GM23338 (cell line): ENCODE measurements around the gene MVB12B. TPM values are rescaled to one million over a fixed set of nuclear protein-coding genes. Genes with fewer than 3 reads are reported as not detected.

Source experiments
- ATAC-seq: fragments of 200-7000 bp; cut with Tn5 transposase; 3 replicates; pipeline ENCODE4 v1.9.1; 2020
- DNase-seq: peaks from one replicate; pipeline ENCODE4 v3.0.0-alpha.2; 2015; ENCODE audit warnings: low spot score
- H2AFZ ChIP-seq: fragments of 200-600 bp; sonication (generic); 2 replicates; pipeline ENCODE4 v1.8.0; 2016; ENCODE audit warnings: antibody characterized with exemption, mild to moderate bottlenecking, moderate library complexity
- H3F3A ChIP-seq: fragments of 200-600 bp; sonication (generic); replicated peaks from 2 replicates; pipeline ENCODE4 v1.8.0; 2017; ENCODE audit warnings: antibody characterized with exemption, mixed run types, low read depth
- H3K27ac ChIP-seq: fragments of 200-600 bp; sonication (generic); 2 replicates; pipeline ENCODE4 v1.6.1; 2016; ENCODE audit warnings: low read depth
- H3K27me3 ChIP-seq: fragments of 200-600 bp; sonication (generic); 2 replicates; pipeline ENCODE4 v1.8.0; 2016; ENCODE audit warnings: mild to moderate bottlenecking, mixed run types, moderate library complexity; ENCODE audit not compliant: insufficient read depth
- H3K36me3 ChIP-seq: fragments of 200-600 bp; sonication (generic); 2 replicates; pipeline ENCODE4 v1.8.0; 2016; ENCODE audit warnings: mild to moderate bottlenecking; ENCODE audit not compliant: insufficient read depth
- H3K4me1 ChIP-seq: fragments of 200-600 bp; sonication (generic); 2 replicates; pipeline ENCODE4 v1.8.0; 2016; ENCODE audit warnings: mild to moderate bottlenecking, moderate library complexity; ENCODE audit not compliant: insufficient read depth
- H3K4me2 ChIP-seq: fragments of 200-600 bp; sonication (generic); 2 replicates; pipeline ENCODE4 v1.7.1; 2017; ENCODE audit warnings: mixed run types
- H3K4me3 ChIP-seq: fragments of 200-600 bp; sonication (generic); 2 replicates; pipeline ENCODE4 v1.6.1; 2016; ENCODE audit warnings: mixed run types
- H3K79me2 ChIP-seq: fragments of 200-600 bp; sonication (generic); replicated peaks from 2 replicates; pipeline ENCODE4 v1.8.0; 2017; ENCODE audit warnings: mild to moderate bottlenecking; ENCODE audit not compliant: insufficient read depth
- H3K9me2 ChIP-seq: fragments of 200-600 bp; sonication (generic); 2 replicates; pipeline ENCODE4 v1.8.0; 2017; ENCODE audit not compliant: insufficient read depth
- H4K20me1 ChIP-seq: fragments of 200-600 bp; sonication (generic); replicated peaks from 2 replicates; pipeline ENCODE4 v1.8.0; 2017; ENCODE audit warnings: mild to moderate bottlenecking; ENCODE audit not compliant: insufficient read depth
- H3K27ac Mint-ChIP-seq: 2 replicates; pipeline ENCODE4 v1.8.0; 2020; ENCODE audit warnings: inconsistent platforms, mild to moderate bottlenecking, moderate library complexity, mixed read lengths
- H3K27me3 Mint-ChIP-seq: 3 replicates; pipeline ENCODE4 v1.8.0; 2022; ENCODE audit warnings: low read depth, mild to moderate bottlenecking, moderate library complexity, mixed read lengths, inconsistent platforms; ENCODE audit not compliant: insufficient read depth, poor library complexity
- H3K36me3 Mint-ChIP-seq: 3 replicates; pipeline ENCODE4 v1.8.0; 2021; ENCODE audit warnings: low read depth, mild to moderate bottlenecking, inconsistent platforms, moderate library complexity, mixed read lengths
- H3K4me1 Mint-ChIP-seq: 3 replicates; pipeline ENCODE4 v1.8.0; 2020; ENCODE audit warnings: mild to moderate bottlenecking, inconsistent platforms, mixed read lengths
- H3K4me3 Mint-ChIP-seq: 3 replicates; pipeline ENCODE4 v1.8.0; 2021; ENCODE audit warnings: moderate library complexity, mild to moderate bottlenecking, inconsistent platforms, mixed read lengths
- H3K9me3 Mint-ChIP-seq: 3 replicates; pipeline ENCODE4 v1.8.0; 2020; ENCODE audit warnings: moderate library complexity, mild to moderate bottlenecking, inconsistent platforms, mixed read lengths
- EZH2phosphoT487 ChIP-seq: fragments of 200-600 bp; sonication (generic); IDR thresholded peaks from one replicate; pipeline ENCODE4 v1.8.1; 2018; ENCODE audit warnings: antibody characterized with exemption; ENCODE audit not compliant: unreplicated experiment
- NANOG ChIP-seq: IDR thresholded peaks from 2 replicates; pipeline ENCODE4 v1.6.1; 2016; ENCODE audit warnings: antibody characterized with exemption, borderline replicate concordance
- ZNF114 ChIP-seq: fragments of 250-450 bp; sonication (Bioruptor Pico); IDR thresholded peaks from 2 replicates; pipeline ENCODE4 v1.5.0; 2020; ENCODE audit warnings: mild to moderate bottlenecking, moderate library complexity
- ZNF331 ChIP-seq: fragments of 250-450 bp; sonication (Bioruptor Pico); IDR thresholded peaks from 2 replicates; pipeline ENCODE4 v1.5.0; 2020; ENCODE audit warnings: low read depth, mild to moderate bottlenecking, moderate library complexity
- polyA plus RNA-seq: library from polyadenylated mRNA; unstranded; fragments of >200 nt; fragmentation: Nextera tagmentation; extraction: Ambion mirVana; gene quantifications from 2 replicates; pipeline ENCODE4 v1.2.1, GENCODE V29; 2016
- total RNA-seq: library from RNA; depleted of rRNA; stranded (reverse); fragments of >200 nt; shearing (Covaris generic); gene quantifications from 2 replicates; pipeline ENCODE4 v1.2.3, GENCODE V29; 2014
- TF ChIP-seq, protein P1 (sequence below), 2 experiments: fragments of 200-600 bp in 1 of 2; sonication (generic) in 1 of 2; conservative IDR thresholded peaks; 2 replicates each; pipeline versions ENCODE4 v1.5.1 to v1.6.1; 2016 to 2017; ENCODE audit warnings: antibody characterized with exemption in 2 of 2, low read depth in 2 of 2, mild to moderate bottlenecking in 2 of 2, moderate library complexity in 1 of 2
- TF ChIP-seq, protein P2 (sequence below): IDR thresholded peaks from one replicate; pipeline ENCODE4 v1.6.1; 2018; ENCODE audit warnings: antibody characterized with exemption; ENCODE audit not compliant: unreplicated experiment
- TF ChIP-seq, protein P3 (sequence below): IDR thresholded peaks from 2 replicates; pipeline ENCODE4 v1.6.1; 2016; ENCODE audit warnings: antibody characterized with exemption

The MVB12B gene
- total and polyA plus RNA-seq, 2 experiments from 2014 or later, result 1.9 to 6.6 TPM

DNA sequence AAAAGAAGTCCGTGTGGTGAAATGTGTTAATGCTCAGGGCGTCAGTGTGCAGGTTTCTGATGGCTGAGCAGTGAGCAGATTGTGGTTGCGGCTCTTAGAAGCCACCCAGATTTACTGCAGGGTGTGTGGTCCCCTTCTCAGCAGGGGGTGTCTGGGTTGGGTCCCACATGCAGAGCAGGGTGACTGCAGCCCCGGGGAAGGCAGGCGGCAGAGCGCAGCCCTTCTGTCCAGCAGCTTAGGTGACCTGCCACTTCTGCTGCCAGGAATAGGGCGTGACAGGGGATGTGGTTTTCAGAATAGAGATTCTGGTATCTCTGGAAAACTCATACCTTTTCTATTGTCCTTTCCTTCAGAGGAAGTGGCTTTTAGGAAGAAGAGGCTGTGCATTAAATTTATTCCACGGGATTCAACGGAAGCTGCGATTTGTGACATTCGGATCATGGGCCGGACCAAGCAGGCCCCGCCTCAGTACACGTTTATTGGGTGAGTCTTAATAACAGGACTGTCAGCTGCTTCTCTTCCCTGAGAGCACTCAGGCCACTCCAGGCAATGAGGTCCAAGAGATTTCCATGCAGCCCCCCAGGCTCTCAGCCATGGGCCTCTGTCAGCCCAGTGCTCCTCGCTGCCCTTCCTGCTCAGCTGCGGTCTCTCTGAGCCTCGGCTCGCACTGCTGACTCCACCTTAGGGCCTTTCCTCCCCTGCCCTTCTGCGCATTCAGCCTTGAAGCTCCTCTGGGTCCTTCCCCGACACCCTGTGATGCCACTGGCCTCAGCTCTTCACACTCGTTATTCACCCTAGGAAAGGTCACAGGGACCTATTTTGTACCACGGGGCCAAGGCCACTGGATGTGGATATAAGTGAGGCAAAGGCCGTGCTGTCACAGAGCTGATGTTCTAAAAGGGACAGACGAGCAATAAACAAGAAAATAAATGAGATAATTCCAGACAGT is 65.4 kb downstream of the MVB12B start:
- H2AFZ ChIP-seq, result no peak overlapping the region
- DNase-seq, result no peak
- no peak overlapping the region for H3K4me3 ChIP-seq
- Mint-ChIP-seq H3K4me1 (peaks cover 24% of the 10 kb centered on the region), H3K9me3 (no peaks in the 10 kb centered on the region), H3K36me3 (peaks cover 4% of the 10 kb centered on the region; the same call in 1 of the 3 replicates), H3K4me3 (no peak overlapping the region), H3K27me3 (peaks cover 3% of the 10 kb centered on the region), H3K27ac (peak overlapping the region; percentile 28; the same call in 1 of the 2 replicates)
- H3K9me2 ChIP-seq, result no peaks in the 10 kb centered on the region
- no peak overlapping the region for H3K4me2 ChIP-seq
- ATAC-seq, result no peak
- H3K4me1 ChIP-seq, result peaks cover 10% of the 10 kb centered on the region
- H3F3A ChIP-seq, result no peaks in the 10 kb centered on the region
- no peak overlapping the region for H3K27ac ChIP-seq
- TF ChIP-seq, protein P1, sequence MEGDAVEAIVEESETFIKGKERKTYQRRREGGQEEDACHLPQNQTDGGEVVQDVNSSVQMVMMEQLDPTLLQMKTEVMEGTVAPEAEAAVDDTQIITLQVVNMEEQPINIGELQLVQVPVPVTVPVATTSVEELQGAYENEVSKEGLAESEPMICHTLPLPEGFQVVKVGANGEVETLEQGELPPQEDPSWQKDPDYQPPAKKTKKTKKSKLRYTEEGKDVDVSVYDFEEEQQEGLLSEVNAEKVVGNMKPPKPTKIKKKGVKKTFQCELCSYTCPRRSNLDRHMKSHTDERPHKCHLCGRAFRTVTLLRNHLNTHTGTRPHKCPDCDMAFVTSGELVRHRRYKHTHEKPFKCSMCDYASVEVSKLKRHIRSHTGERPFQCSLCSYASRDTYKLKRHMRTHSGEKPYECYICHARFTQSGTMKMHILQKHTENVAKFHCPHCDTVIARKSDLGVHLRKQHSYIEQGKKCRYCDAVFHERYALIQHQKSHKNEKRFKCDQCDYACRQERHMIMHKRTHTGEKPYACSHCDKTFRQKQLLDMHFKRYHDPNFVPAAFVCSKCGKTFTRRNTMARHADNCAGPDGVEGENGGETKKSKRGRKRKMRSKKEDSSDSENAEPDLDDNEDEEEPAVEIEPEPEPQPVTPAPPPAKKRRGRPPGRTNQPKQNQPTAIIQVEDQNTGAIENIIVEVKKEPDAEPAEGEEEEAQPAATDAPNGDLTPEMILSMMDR (conservative IDR thresholded peaks at IDR 0.05; ENCODE audit: low read depth in 2 of 2), result no peak
- TF ChIP-seq ZNF114 (CRISPR knock-in tag), result no peak
- no peak for TF ChIP-seq ZNF331 (CRISPR knock-in tag)
- TF ChIP-seq EZH2phosphoT487, result no peak
- TF ChIP-seq, protein P2, sequence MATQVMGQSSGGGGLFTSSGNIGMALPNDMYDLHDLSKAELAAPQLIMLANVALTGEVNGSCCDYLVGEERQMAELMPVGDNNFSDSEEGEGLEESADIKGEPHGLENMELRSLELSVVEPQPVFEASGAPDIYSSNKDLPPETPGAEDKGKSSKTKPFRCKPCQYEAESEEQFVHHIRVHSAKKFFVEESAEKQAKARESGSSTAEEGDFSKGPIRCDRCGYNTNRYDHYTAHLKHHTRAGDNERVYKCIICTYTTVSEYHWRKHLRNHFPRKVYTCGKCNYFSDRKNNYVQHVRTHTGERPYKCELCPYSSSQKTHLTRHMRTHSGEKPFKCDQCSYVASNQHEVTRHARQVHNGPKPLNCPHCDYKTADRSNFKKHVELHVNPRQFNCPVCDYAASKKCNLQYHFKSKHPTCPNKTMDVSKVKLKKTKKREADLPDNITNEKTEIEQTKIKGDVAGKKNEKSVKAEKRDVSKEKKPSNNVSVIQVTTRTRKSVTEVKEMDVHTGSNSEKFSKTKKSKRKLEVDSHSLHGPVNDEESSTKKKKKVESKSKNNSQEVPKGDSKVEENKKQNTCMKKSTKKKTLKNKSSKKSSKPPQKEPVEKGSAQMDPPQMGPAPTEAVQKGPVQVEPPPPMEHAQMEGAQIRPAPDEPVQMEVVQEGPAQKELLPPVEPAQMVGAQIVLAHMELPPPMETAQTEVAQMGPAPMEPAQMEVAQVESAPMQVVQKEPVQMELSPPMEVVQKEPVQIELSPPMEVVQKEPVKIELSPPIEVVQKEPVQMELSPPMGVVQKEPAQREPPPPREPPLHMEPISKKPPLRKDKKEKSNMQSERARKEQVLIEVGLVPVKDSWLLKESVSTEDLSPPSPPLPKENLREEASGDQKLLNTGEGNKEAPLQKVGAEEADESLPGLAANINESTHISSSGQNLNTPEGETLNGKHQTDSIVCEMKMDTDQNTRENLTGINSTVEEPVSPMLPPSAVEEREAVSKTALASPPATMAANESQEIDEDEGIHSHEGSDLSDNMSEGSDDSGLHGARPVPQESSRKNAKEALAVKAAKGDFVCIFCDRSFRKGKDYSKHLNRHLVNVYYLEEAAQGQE, result no peak
- no peak for TF ChIP-seq NANOG
- TF ChIP-seq, protein P3, sequence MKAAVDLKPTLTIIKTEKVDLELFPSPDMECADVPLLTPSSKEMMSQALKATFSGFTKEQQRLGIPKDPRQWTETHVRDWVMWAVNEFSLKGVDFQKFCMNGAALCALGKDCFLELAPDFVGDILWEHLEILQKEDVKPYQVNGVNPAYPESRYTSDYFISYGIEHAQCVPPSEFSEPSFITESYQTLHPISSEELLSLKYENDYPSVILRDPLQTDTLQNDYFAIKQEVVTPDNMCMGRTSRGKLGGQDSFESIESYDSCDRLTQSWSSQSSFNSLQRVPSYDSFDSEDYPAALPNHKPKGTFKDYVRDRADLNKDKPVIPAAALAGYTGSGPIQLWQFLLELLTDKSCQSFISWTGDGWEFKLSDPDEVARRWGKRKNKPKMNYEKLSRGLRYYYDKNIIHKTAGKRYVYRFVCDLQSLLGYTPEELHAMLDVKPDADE, result no peak
- no peaks in the 10 kb centered on the region for H3K27me3 ChIP-seq
- no peaks in the 10 kb centered on the region for H4K20me1 ChIP-seq
- no peaks in the 10 kb centered on the region for H3K79me2 ChIP-seq
- no peaks in the 10 kb centered on the region for H3K36me3 ChIP-seq
